GM21529 (cell line): ENCODE data around the gene DPF1.

ENCODE experiments used
- ATAC-seq: cut with Tn5 transposase; IDR thresholded peaks from one replicate; pipeline ENCODE4 v1.9.1; 2021; ENCODE audit not compliant: unreplicated experiment

DPF1 gene

GRCh38 chr19:38221919-38222830 is 1.8 kb downstream of the DPF1 start:
- ATAC-seq, result no peak

- no peak for ATAC-seq
Observed at GRCh38 chr19:38221421-38221820, 2.6 kb downstream of the DPF1 start.

- ATAC-seq, result no peak
Observed at GRCh38 chr19:38219221-38219620, 4.8 kb downstream of the DPF1 start.

GRCh38 chr19:38218204-38218603 is 5.8 kb downstream of the DPF1 start:
- ATAC-seq, result no peak

- no peak for ATAC-seq
Observed at GRCh38 chr19:38216785-38217641, 7.0 kb downstream of the DPF1 start.

GRCh38 chr19:38213911-38214625 is 10.0 kb downstream of the DPF1 start:
- ATAC-seq, result no peak

GRCh38 chr19:38213469-38213868 is 10.6 kb downstream of the DPF1 start:
- ATAC-seq, result no peak

- no peak for ATAC-seq
Observed at GRCh38 chr19:38211766-38212165, 12.3 kb downstream of the DPF1 start.

- no peak for ATAC-seq
Observed at GRCh38 chr19:38211151-38211591, 12.9 kb downstream of the DPF1 start.

GRCh38 chr19:38210458-38210987 is 13.5 kb downstream of the DPF1 start:
- ATAC-seq, result no peak

- ATAC-seq, result no peak
Observed at GRCh38 chr19:38209671-38210457, 14.2 kb downstream of the DPF1 start.

GRCh38 chr19:38209152-38209551 is 14.9 kb downstream of the DPF1 start:
- no peak for ATAC-seq

GRCh38 chr19:38208571-38208970 is 15.5 kb downstream of the DPF1 start:
- ATAC-seq, result no peak

GRCh38 chr19:38207543-38207942 is 16.5 kb downstream of the DPF1 start:
- no peak for ATAC-seq

GRCh38 chr19:38206928-38207327 is 17.1 kb downstream of the DPF1 start:
- no peak for ATAC-seq

GRCh38 chr19:38206006-38206745 is 17.8 kb downstream of the DPF1 start:
- no peak for ATAC-seq

- no peak for ATAC-seq
Observed at GRCh38 chr19:38204728-38205127, 19.3 kb downstream of the DPF1 start.

- ATAC-seq, result no peak
Observed at GRCh38 chr19:38204096-38204495, 19.9 kb downstream of the DPF1 start.

- no peak for ATAC-seq
Observed at GRCh38 chr19:38203197-38203596, 20.8 kb downstream of the DPF1 start.
